Measurements from ENCODE around the gene PGLYRP2.
"Not testable (repeated sequence)": the region's sequence is repeated elsewhere in the genome, so short reads cannot be mapped to it uniquely, and the experiment has no call there.

PGLYRP2 gene

GRCh38 chr19:15485768-15486167, 6.5 kb upstream of the PGLYRP2 start:
- H3K9me3 ChIP-seq (ENCODE audit: control insufficient read depth, insufficient read depth, low read length), result peaks cover 47% of the 10 kb centered on the region
- not testable (repeated sequence) for H3K9ac ChIP-seq (ENCODE audit: low read depth, low read length); H3K4me1 ChIP-seq (ENCODE audit: control insufficient read depth, insufficient read depth, low read length)

GRCh38 chr19:15480996-15481395, 1.7 kb upstream of the PGLYRP2 start:
- not testable (repeated sequence) for H3K9ac ChIP-seq (ENCODE audit: low read depth, low read length); H3K4me3 ChIP-seq (ENCODE audit: low read depth, low read length); H3K4me1 ChIP-seq (ENCODE audit: control insufficient read depth, insufficient read depth, low read length); H3K36me3 ChIP-seq (ENCODE audit: control insufficient read depth, insufficient read depth, low read length); H3K27me3 ChIP-seq (ENCODE audit: control insufficient read depth, insufficient read depth, low read length); H3K27ac ChIP-seq (ENCODE audit: low read depth, low read length)
- peaks cover 59% of the 10 kb centered on the region for H3K9me3 ChIP-seq (ENCODE audit: control insufficient read depth, insufficient read depth, low read length)

More at GRCh38 chr19:15485768-15486167, 6.5 kb upstream of the PGLYRP2 start:
- not testable (repeated sequence) for H3K27me3 ChIP-seq (ENCODE audit: control insufficient read depth, insufficient read depth, low read length); H3K4me3 ChIP-seq (ENCODE audit: low read depth, low read length); H3K36me3 ChIP-seq (ENCODE audit: control insufficient read depth, insufficient read depth, low read length); H3K27ac ChIP-seq (ENCODE audit: low read depth, low read length)

- no peaks in the 10 kb centered on the region for H3K27me3 ChIP-seq (ENCODE audit: control insufficient read depth, insufficient read depth, low read length)
- no peak overlapping the region for H3K9ac ChIP-seq (ENCODE audit: low read depth, low read length)
These were observed 3.0 kb downstream of the PGLYRP2 start for GRCh38 chr19:15476325-15476724.

GRCh38 chr19:15475611-15476010, 3.7 kb downstream of the PGLYRP2 start:
- H3K4me1 ChIP-seq (ENCODE audit: control insufficient read depth, insufficient read depth, low read length), result no peaks in the 10 kb centered on the region
- no peaks in the 10 kb centered on the region for H3K27me3 ChIP-seq (ENCODE audit: control insufficient read depth, insufficient read depth, low read length)
- no peak overlapping the region for H3K4me3 ChIP-seq (ENCODE audit: low read depth, low read length)
- H3K9me3 ChIP-seq (ENCODE audit: control insufficient read depth, insufficient read depth, low read length), result peaks cover 46% of the 10 kb centered on the region
- H3K27ac ChIP-seq (ENCODE audit: low read depth, low read length), result no peak overlapping the region
- H3K9ac ChIP-seq (ENCODE audit: low read depth, low read length), result no peak overlapping the region
- H3K36me3 ChIP-seq (ENCODE audit: control insufficient read depth, insufficient read depth, low read length), result no peaks in the 10 kb centered on the region

More at GRCh38 chr19:15476325-15476724, 3.0 kb downstream of the PGLYRP2 start:
- peaks cover 46% of the 10 kb centered on the region for H3K9me3 ChIP-seq (ENCODE audit: control insufficient read depth, insufficient read depth, low read length)
- H3K36me3 ChIP-seq (ENCODE audit: control insufficient read depth, insufficient read depth, low read length), result no peaks in the 10 kb centered on the region
- H3K4me3 ChIP-seq (ENCODE audit: low read depth, low read length), result no peak overlapping the region
- H3K27ac ChIP-seq (ENCODE audit: low read depth, low read length), result no peak overlapping the region
- no peaks in the 10 kb centered on the region for H3K4me1 ChIP-seq (ENCODE audit: control insufficient read depth, insufficient read depth, low read length)

DNA sequence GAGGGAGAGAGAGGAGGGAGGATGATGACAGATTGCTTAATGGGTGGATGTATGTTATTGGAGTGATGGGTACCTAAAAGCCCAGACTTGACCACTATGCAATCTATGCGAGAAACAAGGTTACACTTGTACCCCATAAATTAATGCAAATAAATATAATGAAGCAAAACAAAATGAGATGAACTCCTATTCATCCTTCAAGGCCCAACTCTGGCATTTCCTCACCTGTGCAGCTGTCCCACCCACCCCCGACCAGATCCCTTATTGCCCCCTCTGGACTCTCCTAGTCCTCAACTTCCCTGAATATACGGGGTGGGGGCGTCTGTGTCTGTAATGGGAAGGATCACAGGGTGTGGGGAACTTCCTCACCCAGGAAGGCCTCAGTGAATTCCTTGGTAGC, 4.1 kb downstream of the PGLYRP2 start:
- no peaks in the 10 kb centered on the region for H3K36me3 ChIP-seq (ENCODE audit: control insufficient read depth, insufficient read depth, low read length)
- H3K4me3 ChIP-seq (ENCODE audit: low read depth, low read length), result no peak overlapping the region
- no peak overlapping the region for H3K9ac ChIP-seq (ENCODE audit: low read depth, low read length)
- H3K9me3 ChIP-seq (ENCODE audit: control insufficient read depth, insufficient read depth, low read length), result peaks cover 42% of the 10 kb centered on the region
- no peak overlapping the region for H3K27ac ChIP-seq (ENCODE audit: low read depth, low read length)
- H3K27me3 ChIP-seq (ENCODE audit: control insufficient read depth, insufficient read depth, low read length), result peaks cover under 1% of the 10 kb centered on the region
- H3K4me1 ChIP-seq (ENCODE audit: control insufficient read depth, insufficient read depth, low read length), result no peaks in the 10 kb centered on the region

DNA sequence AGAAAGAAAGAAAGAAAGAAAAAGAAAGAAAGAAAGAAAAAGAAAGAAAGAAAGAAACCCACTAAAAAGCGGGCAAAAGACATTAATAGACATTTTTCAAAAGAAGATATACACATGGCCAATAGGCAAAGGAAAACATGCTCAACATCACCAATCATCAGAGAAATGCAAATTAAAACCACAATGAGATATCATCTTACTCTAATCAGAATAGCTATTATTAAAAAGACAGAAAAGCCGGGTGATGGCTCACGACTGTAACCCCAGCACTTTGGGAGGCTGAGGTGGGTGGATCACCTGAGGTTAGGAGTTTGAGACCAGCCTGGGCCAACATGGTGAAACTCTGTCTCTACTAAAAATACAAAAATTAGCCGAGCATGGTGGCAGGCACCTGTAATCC, 5.5 kb downstream of the PGLYRP2 start:
- not testable (repeated sequence) for H3K4me1 ChIP-seq (ENCODE audit: control insufficient read depth, insufficient read depth, low read length); H3K27ac ChIP-seq (ENCODE audit: low read depth, low read length); H3K9ac ChIP-seq (ENCODE audit: low read depth, low read length); H3K36me3 ChIP-seq (ENCODE audit: control insufficient read depth, insufficient read depth, low read length); H3K4me3 ChIP-seq (ENCODE audit: low read depth, low read length)
- H3K9me3 ChIP-seq (ENCODE audit: control insufficient read depth, insufficient read depth, low read length), result peaks cover 29% of the 10 kb centered on the region
- peaks cover 14% of the 10 kb centered on the region for H3K27me3 ChIP-seq (ENCODE audit: control insufficient read depth, insufficient read depth, low read length)

DNA sequence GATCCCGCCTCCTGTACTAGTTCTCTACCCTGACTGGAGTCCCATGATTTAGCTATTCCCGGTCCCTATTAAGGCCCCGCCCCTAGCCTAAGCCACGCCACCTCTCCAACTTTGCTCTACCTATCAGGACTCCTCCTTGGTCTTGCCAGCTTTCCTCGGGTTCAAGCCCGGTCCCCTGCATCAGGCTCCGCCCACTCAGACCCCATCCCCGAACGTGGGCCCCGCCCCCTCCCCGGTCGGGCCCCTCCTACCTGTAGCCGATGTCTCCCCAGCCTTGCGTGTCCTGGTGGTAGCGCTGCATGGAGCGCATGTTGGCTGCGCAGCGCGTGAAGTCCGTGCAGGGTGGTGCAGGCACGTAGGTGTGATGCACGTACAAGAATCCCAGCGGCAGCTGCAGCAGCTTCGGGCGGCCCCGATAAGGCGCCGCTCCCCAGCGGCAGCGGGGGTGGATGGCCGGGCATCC, 7.6 kb downstream of the PGLYRP2 start:
- Histone ChIP-seq H3K4me1 (ENCODE audit: control insufficient read depth, insufficient read depth, low read length) (no peaks in the 10 kb centered on the region), H3K9ac (ENCODE audit: low read depth, low read length) (no peak overlapping the region), H3K9me3 (ENCODE audit: control insufficient read depth, insufficient read depth, low read length) (peaks cover 22% of the 10 kb centered on the region), H3K27me3 (ENCODE audit: control insufficient read depth, insufficient read depth, low read length) (peaks cover 30% of the 10 kb centered on the region), H3K36me3 (ENCODE audit: control insufficient read depth, insufficient read depth, low read length) (no peaks in the 10 kb centered on the region), H3K27ac (ENCODE audit: low read depth, low read length) (no peak overlapping the region), H3K4me3 (ENCODE audit: low read depth, low read length) (no peak overlapping the region)

DNA sequence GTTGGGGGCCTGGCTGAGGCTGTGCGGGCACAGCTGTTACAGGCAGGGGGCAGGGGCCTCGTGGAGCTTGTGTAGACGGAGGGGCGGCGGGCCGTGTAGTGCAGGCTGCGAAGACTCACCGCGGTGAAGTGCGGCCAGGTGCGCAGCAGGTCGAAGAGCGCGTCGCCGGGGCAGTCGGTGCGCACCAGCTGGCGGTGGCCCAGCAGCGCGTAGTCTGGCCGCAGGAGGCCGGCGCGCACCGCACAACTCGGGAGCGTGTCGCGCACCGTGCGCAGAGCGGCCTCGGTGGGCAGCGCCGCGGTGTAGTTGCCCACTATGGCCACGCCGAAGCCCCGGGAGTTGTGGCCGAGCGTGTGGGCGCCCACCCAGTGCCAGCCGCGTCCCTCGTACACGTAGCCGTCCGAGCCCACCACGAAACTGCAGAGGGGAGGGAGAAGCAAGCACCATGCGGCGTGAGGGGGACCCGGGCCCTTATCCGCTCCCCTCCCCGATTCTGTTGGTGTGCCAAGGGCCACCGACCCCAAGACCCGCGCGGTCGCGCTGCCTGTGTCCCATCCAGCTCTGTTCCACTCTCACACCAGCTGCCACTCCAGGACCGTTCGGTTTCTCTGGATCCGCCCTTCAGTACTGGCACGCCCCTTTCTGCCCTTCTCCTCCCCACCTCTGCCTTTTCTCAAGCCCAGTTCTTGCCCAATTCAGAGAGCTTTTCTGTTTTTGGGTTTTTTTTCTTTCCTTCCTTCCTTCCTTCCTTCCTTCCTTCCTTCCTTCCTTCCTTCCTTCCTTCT, 9.6 kb downstream of the PGLYRP2 start:
- H3K4me1 ChIP-seq (ENCODE audit: control insufficient read depth, insufficient read depth, low read length), result no peaks in the 10 kb centered on the region
- no peaks in the 10 kb centered on the region for H3K36me3 ChIP-seq (ENCODE audit: control insufficient read depth, insufficient read depth, low read length)
- peaks cover 5% of the 10 kb centered on the region for H3K9me3 ChIP-seq (ENCODE audit: control insufficient read depth, insufficient read depth, low read length)
- H3K27me3 ChIP-seq (ENCODE audit: control insufficient read depth, insufficient read depth, low read length), result peaks cover 30% of the 10 kb centered on the region
- peak overlapping the region; percentile 55 for H3K4me3 ChIP-seq (ENCODE audit: low read depth, low read length)
- no peak overlapping the region for H3K9ac ChIP-seq (ENCODE audit: low read depth, low read length)
- H3K27ac ChIP-seq (ENCODE audit: low read depth, low read length), result no peak overlapping the region

GRCh38 chr19:15468675-15469512, 10.4 kb downstream of the PGLYRP2 start:
- H3K36me3 ChIP-seq (ENCODE audit: control insufficient read depth, insufficient read depth, low read length), result no peaks in the 10 kb centered on the region
- H3K9ac ChIP-seq (ENCODE audit: low read depth, low read length), result no peak overlapping the region
- peak overlapping the region; percentile 55; the same call in 1 of the 2 replicates for H3K4me3 ChIP-seq (ENCODE audit: low read depth, low read length)
- peaks cover 5% of the 10 kb centered on the region for H3K9me3 ChIP-seq (ENCODE audit: control insufficient read depth, insufficient read depth, low read length)
- H3K27me3 ChIP-seq (ENCODE audit: control insufficient read depth, insufficient read depth, low read length), result peaks cover 30% of the 10 kb centered on the region
- no peak overlapping the region for H3K27ac ChIP-seq (ENCODE audit: low read depth, low read length)
- no peaks in the 10 kb centered on the region for H3K4me1 ChIP-seq (ENCODE audit: control insufficient read depth, insufficient read depth, low read length)

GRCh38 chr19:15467734-15468214, 11.5 kb downstream of the PGLYRP2 start:
- Histone ChIP-seq H3K4me1 (ENCODE audit: control insufficient read depth, insufficient read depth, low read length) (no peaks in the 10 kb centered on the region), H3K27ac (ENCODE audit: low read depth, low read length) (no peak overlapping the region), H3K4me3 (ENCODE audit: low read depth, low read length) (no peak overlapping the region), H3K36me3 (ENCODE audit: control insufficient read depth, insufficient read depth, low read length) (no peaks in the 10 kb centered on the region), H3K27me3 (ENCODE audit: control insufficient read depth, insufficient read depth, low read length) (peaks cover 30% of the 10 kb centered on the region), H3K9ac (ENCODE audit: low read depth, low read length) (no peak overlapping the region), H3K9me3 (ENCODE audit: control insufficient read depth, insufficient read depth, low read length) (peaks cover 2% of the 10 kb centered on the region)
